Measurements from ENCODE around the gene TCTN3.
A peak's percentile ranks its signal among the peaks of the same experiment; 100 is the strongest.
"Not testable (repeated sequence)": the region's sequence is repeated elsewhere in the genome, so short reads cannot be mapped to it uniquely, and the experiment has no call there.

TCTN3 gene

GRCh38 chr10:95693668-95694534 lies at the start of gene TCTN3:
Gene TCTN3 (minus strand): TSS chr10:95693927. CDS start chr10:95693899, 28 bp downstream.
- peak; percentile 56 to 99 (median 97) for DNase-seq

GRCh38 chr10:95742962-95743535 lies 49.3 kb upstream of the TCTN3 start:
- DNase-seq, result no peak

DNA sequence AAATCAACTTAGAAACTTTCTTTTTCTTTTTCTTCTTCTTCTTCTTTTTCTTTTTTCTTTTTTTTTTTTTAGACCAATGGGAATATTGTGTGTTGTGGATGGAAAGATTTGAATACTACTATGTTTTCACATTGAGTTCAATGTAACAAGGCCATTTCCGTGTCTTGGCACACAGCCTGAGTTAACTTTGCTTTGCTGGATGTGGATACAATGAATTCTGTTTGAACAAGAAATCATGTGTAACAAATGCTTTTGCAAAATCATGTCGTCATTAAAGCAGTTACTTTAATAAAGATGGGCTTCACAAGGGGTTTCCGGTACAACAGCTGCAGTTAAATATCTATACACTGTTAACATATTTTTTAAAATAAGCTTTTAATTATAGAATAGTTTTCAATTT lies 48.8 kb upstream of the TCTN3 start:
- DNase-seq, result no peak

DNA sequence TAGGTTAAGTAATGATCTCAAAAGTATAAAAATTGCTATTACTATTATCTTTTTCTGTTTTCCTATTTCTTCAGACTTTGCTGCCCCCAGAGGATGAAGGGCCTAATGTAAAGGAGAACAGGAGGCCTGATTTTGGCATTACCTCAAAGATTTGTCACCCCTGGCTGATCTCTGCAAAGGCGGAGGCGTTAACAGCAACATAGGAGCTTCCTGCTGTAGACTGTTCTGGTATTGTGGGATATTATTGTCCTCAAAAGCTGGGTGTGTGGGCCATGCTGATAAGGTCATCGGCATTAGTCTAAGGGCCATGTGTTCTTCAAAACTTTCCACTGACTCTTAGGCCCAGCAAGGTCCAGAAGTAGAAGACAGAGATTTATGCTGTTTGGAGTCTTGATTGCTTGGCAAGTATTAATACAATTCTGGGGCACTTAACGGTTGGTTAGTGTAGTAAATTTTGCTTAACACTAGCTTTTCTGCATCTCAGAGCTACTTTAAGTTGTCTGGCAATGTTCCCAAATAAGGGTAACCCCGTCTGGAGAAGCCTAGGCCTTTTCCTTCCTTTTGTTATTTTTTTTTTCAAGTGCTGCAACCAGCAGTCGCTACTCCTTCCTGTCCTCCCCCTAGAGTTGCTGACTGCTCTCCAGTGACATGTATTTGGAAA lies 48.2 kb upstream of the TCTN3 start:
- DNase-seq, result no peak

GRCh38 chr10:95739056-95739455 lies 45.3 kb upstream of the TCTN3 start:
- DNase-seq, result no peak

GRCh38 chr10:95732907-95733306 lies 39.2 kb upstream of the TCTN3 start:
- DNase-seq, result not testable (repeated sequence)

- DNase-seq, result no peak
These were observed 36.5 kb upstream of the TCTN3 start for GRCh38 chr10:95730233-95730632.

GRCh38 chr10:95729323-95730055 lies 35.8 kb upstream of the TCTN3 start:
- DNase-seq, result no peak

- DNase-seq, result no peak
These were observed 34.8 kb upstream of the TCTN3 start for GRCh38 chr10:95728526-95728925.

GRCh38 chr10:95722496-95722895 lies 28.8 kb upstream of the TCTN3 start:
- not testable (repeated sequence) for DNase-seq

GRCh38 chr10:95720745-95721144 lies 27.0 kb upstream of the TCTN3 start:
- DNase-seq, result not testable (repeated sequence)

DNA sequence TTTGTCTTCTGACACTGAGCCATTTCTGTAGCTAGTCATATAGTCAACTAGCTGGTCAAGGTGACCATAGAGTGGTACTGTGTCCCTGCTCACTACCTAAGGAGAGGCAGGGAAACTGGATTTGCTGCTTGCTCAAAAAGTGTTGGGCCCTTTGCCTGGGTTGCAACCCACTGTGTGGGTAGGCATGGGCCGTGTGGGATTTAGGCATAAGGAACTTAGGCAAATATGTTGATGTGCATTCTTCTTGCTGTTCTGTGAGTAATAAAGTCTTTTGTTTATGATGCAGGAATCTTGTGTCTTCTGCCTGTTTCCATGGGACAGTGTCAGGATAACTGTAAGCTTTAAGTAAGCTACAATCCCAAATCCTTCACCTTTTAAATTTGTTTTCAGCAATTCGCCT lies 23.1 kb upstream of the TCTN3 start:
- DNase-seq, result no peak

GRCh38 chr10:95716466-95716865 lies 22.7 kb upstream of the TCTN3 start:
- DNase-seq, result no peak

DNA sequence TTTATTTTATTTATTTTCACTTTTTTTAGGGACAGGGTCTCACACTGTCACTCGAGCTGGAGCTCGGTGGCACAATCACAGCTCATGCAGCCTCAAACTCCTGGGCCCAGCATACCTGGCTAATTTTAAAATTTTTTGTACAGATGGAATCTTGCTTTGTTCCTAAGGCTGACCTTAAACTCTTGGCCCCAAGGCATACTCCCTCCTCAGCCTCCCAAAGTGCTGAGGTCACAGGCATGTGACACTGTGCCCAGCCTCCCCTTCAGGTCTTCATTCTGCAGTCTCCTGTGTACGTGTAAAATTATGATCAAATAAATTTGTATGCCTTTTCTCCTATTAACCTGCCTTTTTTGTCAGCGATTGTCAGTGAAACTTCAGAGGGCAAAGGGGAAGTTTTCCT lies 17.8 kb upstream of the TCTN3 start:
- no peak for DNase-seq

- DNase-seq, result no peak
These were observed 13.3 kb upstream of the TCTN3 start for GRCh38 chr10:95706990-95707389.

DNA sequence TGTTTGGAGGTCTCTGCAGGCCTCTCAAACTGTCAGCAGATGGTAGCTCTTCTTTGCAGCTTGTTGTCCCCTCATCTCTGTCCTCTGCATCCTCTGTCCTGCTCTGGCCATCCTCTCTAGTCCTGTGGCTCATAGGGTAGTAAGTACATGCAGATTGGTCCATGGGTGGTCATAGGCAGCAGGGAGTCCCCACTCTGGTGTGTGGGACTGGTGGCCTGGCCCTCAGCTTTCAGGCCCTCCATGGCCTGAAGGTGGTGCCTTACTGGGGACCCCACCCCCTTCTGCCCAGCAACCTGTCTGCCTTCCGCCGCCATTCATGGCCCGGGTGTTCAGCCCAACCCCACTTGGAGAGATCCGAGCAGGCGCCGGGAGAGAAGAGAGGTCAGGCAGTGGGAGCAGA lies 12.8 kb upstream of the TCTN3 start:
- no peak for DNase-seq

GRCh38 chr10:95698415-95698814 lies 4.7 kb upstream of the TCTN3 start:
- no peak for DNase-seq

GRCh38 chr10:95697429-95697828 lies 3.7 kb upstream of the TCTN3 start:
- peak in 15 of 56 donors; percentile 1 to 34 (median 6) for DNase-seq

DNA sequence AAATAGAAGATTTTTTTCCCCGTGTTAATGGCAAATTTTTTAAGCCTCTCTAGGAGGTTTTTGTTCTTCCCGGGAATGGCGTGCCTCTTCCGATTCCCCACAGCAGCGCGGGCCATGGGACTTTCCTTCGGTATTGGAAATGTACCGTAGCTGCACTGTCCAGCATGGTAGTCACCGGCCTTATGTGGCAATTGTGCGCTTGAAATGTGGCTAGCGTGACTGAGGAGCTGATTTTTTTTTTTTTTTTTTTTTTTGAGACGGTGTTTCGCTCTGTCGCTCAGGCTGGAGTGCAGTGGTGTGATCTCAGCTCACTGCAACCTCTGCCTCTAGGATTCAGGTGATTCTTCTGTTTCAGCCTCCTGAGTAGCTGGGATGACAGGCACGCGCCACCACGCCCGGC lies 938 bp upstream of the TCTN3 start:
- DNase-seq, result no peak

GRCh38 chr10:95693071-95693667 lies 558 bp downstream of the TCTN3 start:
- no peak for DNase-seq

DNA sequence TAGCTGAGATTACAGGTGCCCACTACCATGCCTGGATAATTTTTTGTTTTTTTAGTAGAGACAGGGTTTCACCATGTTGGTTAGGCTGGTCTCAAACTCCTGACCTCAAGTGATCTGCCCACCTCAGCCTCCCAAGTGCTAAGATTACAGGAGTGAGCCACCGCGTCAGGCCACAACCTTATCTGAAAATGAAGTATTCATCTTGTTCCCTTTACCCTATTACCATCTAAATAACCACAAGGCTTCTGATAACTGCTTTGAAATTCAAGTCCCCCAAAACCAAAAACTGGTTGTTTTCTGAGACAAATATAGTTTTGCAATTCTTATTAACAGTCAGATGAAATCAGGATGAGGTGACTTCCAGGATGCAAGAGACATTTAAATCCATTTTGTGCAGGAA lies 2.4 kb downstream of the TCTN3 start:
- no peak for DNase-seq

All from nucleus accumbens (tissue), 56 donors.